GM23248 (cell line): ENCODE results near the gene FOXN3.

ENCODE experiments used
- EZH2 ChIP-seq: fragments of 200-600 bp; sonication (generic); IDR thresholded peaks from 2 replicates; pipeline ENCODE4 v1.6.1; 2018; ENCODE audit warnings: antibody characterized with exemption, mild to moderate bottlenecking; ENCODE audit not compliant: insufficient read depth, poor library complexity, severe bottlenecking
- EZH2phosphoT487 ChIP-seq: fragments of 200-600 bp; sonication (generic); IDR thresholded peaks from 2 replicates; pipeline ENCODE4 v1.6.1; 2018; ENCODE audit warnings: antibody characterized with exemption, moderate library complexity, mild to moderate bottlenecking, low read depth; ENCODE audit not compliant: insufficient read depth

DNA sequence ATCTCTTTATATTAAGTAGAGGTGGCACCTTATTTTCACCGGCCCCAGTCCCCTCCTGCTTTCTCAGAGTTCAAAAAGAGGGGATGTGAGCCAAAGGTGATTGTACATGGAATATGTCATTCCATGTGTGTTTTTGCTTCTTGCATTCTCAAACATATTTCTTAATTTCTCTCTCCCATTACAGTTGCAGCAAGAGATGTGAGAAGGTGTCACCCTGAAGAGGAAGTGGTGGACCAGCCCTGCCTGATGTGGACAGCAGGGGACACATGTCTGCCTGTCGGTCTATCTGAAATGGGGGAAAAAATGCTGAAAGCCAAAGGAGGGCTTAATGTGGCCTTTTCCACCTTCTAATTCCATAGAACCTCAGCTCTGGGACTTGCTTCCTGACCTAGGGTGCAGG lies 1.9 kb upstream of the FOXN3 start:
- no peak for TF ChIP-seq EZH2phosphoT487
- TF ChIP-seq EZH2: no peak
